BJ (cell line): ENCODE data around the gene FMN1. TPM values are rescaled to one million over a fixed set of nuclear protein-coding genes. Genes with fewer than 3 reads are reported as not detected.

ENCODE experiments used
- CTCF ChIA-PET: fragments of 350-600 bp; formaldehyde crosslinking; extraction: SDS; loops from one replicate; lab custom pipeline; 2021; ENCODE audit warnings: antibody characterized with exemption, inconsistent platforms; lab: Yijun Ruan, JAX
- POLR2A ChIA-PET: fragments of 300-600 bp; sonication (Branson Sonifier 250); formaldehyde crosslinking; extraction: SDS; loops from one replicate; lab custom pipeline; 2021; ENCODE audit warnings: antibody characterized with exemption; lab: Charles Lee
- DNase-seq: peaks from one replicate; pipeline ENCODE4 v3.0.0-alpha.2; 2011; ENCODE audit warnings: low read depth
- H3K27me3 ChIP-seq: 2 replicates; pipeline ENCODE4 v1.6.0; 2011; ENCODE audit warnings: low read length; ENCODE audit not compliant: control insufficient read depth, insufficient read depth
- H3K36me3 ChIP-seq: 2 replicates; pipeline ENCODE4 v1.5.1; 2011; ENCODE audit warnings: low read length; ENCODE audit not compliant: control insufficient read depth, insufficient read depth
- H3K4me3 ChIP-seq: 2 replicates; pipeline ENCODE4 v1.5.1; 2011; ENCODE audit warnings: low read depth, mild to moderate bottlenecking, control low read depth, low read length
- CTCF ChIP-seq: IDR thresholded peaks from 2 replicates; pipeline ENCODE4 v1.5.1; 2011; ENCODE audit warnings: low read depth, mild to moderate bottlenecking, control low read depth, inconsistent platforms, low read length, moderate library complexity; ENCODE audit not compliant: insufficient read depth
- polyA plus RNA-seq: library from polyadenylated mRNA; depleted of rRNA; stranded (reverse); fragments of >200 nt; gene quantifications from 2 replicates; pipeline ENCODE4 v1.2.3, GENCODE V29; 2011

FMN1 gene
- polyA plus RNA-seq, 1 experiment = 2.6 TPM

- DNase-seq = no peak
- peak; percentile 31 for TF ChIP-seq CTCF
- CTCF ChIA-PET = interaction anchor here (1.3 to 1.7 kb wide), 2 partner anchors 12 to 125 kb away, joined by 5 to 6 read pairs; no protein-coding TSS in a partner anchor
- no peaks in the 10 kb centered on the region for H3K36me3 ChIP-seq
- POLR2A ChIA-PET = no interaction called here
- no peak overlapping the region for H3K4me3 ChIP-seq
- no peaks in the 10 kb centered on the region for H3K27me3 ChIP-seq
Measured at GRCh38 chr15:33007303-33007855, 187.1 kb downstream of the FMN1 start.

DNA sequence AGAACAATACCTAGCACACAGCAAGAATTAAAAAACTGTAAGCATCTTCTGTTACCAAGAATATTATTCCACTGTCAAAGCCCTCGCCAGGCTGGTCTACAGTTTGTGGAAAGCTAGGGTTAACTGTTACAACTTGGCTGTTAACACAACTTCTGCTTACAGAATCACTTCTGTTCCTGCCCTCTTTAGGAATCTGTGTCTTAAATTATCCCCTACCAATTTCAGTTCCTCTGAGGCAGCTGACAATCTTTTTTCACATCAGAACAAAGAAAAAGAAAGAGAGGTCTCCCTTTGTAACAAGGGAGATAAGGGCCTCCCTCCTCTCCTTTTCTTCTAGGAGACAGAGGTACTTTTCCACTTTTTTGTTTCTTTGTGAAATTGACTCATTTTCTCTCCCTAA is 188.9 kb downstream of the FMN1 start:
- H3K27me3 ChIP-seq = no peaks in the 10 kb centered on the region
- no peak overlapping the region for H3K4me3 ChIP-seq
- no peak for DNase-seq
- TF ChIP-seq CTCF = no peak
- no peaks in the 10 kb centered on the region for H3K36me3 ChIP-seq
- POLR2A ChIA-PET = no interaction called here
- CTCF ChIA-PET = no interaction called here

DNA sequence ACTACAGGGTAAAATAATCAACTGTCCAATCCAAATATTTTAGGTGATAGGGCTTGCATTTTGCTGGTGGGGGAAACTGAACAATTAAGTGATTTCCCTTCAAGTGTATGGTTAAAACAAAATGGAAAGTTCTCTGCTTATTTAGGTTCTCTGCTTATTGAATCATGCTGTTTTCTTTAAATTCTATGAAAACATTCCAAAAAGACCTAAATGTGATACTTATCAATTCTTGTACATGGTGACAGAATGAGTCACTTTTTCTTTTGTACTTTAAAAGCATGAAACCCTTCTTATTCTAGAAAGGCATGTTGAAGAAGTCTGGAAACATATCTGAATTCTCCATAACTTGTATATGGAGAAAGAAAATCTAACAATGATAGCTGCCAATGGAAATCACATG is 192.6 kb downstream of the FMN1 start:
- CTCF ChIA-PET = interaction anchor here (1.7 kb wide), 3 partner anchors 12 to 353 kb away, joined by 4 to 10 read pairs (median 5); no protein-coding TSS in a partner anchor
- TF ChIP-seq CTCF = no peak
- POLR2A ChIA-PET = no interaction called here
- no peak for DNase-seq
- H3K27me3 ChIP-seq = no peaks in the 10 kb centered on the region
- no peak overlapping the region for H3K4me3 ChIP-seq
- no peaks in the 10 kb centered on the region for H3K36me3 ChIP-seq

DNA sequence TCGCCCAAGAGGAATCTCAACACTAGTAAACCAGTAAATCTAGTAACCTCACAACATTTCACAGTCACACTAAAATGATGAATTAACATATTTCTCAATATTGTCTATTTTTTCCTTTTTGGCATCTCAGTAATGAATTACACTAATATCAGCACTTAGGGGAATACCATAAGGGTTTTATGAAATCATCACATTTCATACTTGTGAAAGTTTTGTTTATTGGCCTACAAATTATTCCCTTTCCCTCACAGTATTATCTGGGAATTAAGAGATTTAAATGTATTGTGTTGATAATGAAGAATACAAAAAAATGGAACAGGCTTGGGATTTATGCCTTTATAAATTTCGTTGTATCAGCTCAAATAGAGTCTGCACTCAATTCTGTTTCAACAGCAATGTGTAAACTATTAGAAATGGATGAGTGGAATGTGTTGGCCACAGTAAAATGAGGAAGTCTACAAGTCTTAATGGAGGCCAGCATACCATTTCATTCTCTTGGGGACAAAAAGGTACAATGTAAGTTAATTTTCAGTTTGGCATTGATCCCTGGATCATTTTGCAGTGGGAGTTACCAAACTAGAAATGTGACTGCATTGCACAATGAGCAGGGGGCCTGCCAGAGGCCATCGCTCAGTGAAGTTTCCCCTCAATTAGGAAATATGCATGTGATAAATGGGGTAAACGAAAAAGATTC is 195.4 kb downstream of the FMN1 start:
- Histone ChIP-seq H3K4me3 (no peak overlapping the region), H3K27me3 (no peaks in the 10 kb centered on the region), H3K36me3 (no peaks in the 10 kb centered on the region)
- DNase-seq = no peak
- ChIA-PET POLR2A (no interaction called here), CTCF (interaction anchor here (2.3 to 6.4 kb wide), 2 partner anchors 340 to 348 kb away, joined by 8 to 165 read pairs; no protein-coding TSS in a partner anchor)
- TF ChIP-seq CTCF = no peak

DNA sequence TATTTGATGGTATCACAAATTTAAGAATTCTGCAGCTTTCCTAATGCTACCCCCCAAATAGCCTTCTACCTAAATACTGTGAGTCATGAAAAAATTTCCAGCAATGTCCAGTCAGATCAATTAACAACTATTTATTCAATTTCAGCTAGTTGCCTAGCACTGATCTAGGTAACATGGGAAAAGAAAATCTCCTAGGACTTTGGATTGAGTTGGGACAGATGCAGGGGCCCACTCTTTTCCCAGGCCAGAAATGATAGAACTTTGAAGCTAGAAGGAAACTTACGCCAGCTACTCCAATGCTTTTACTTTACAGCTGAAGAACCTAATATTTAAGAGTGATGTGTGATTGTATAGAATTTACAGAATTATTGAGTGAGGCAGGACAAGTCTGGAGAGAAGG is 196.3 kb downstream of the FMN1 start:
- POLR2A ChIA-PET = no interaction called here
- Histone ChIP-seq H3K36me3 (no peaks in the 10 kb centered on the region), H3K4me3 (no peak overlapping the region), H3K27me3 (no peaks in the 10 kb centered on the region)
- no peak for TF ChIP-seq CTCF
- DNase-seq = no peak
- CTCF ChIA-PET = interaction anchor here (0.9 to 6.4 kb wide), 6 partner anchors 15 to 352 kb away, joined by 3 to 165 read pairs (median 14); no protein-coding TSS in a partner anchor
